ENCODE data around the gene CFAP77.

- no peak for TF ChIP-seq YY1 (IDR thresholded peaks at IDR 0.05; ENCODE audit: insufficient read depth, insufficient read length)
- no peak for TF ChIP-seq ZNF274 (IDR thresholded peaks at IDR 0.05; ENCODE audit: low read depth, low read length)
- TF ChIP-seq SUZ12 (IDR thresholded peaks at IDR 0.05; ENCODE audit: extremely low read depth, insufficient read depth, insufficient read length) = no peak
Measured at GRCh38 chr9:132482196-132482813, 72.3 kb downstream of the CFAP77 start.

Measured in NT2/D1 (cell line).